VCaP (cell line): ENCODE measurements around the gene DZIP1L.
A peak's percentile ranks its signal among the peaks of the same experiment; 100 is the strongest.
"Not testable (repeated sequence)": the region's sequence is repeated elsewhere in the genome, so short reads cannot be mapped to it uniquely, and the experiment has no call there.

ENCODE experiments used
- H3K27ac ChIP-seq: fragments of 450-650 bp; 2 replicates; pipeline ENCODE4 v1.5.1; 2017
- CTCF ChIP-seq: fragments of 450-650 bp; conservative IDR thresholded peaks from 2 replicates; pipeline ENCODE4 v1.5.1; 2017; ENCODE audit warnings: mild to moderate bottlenecking, moderate library complexity

DZIP1L gene

DNA sequence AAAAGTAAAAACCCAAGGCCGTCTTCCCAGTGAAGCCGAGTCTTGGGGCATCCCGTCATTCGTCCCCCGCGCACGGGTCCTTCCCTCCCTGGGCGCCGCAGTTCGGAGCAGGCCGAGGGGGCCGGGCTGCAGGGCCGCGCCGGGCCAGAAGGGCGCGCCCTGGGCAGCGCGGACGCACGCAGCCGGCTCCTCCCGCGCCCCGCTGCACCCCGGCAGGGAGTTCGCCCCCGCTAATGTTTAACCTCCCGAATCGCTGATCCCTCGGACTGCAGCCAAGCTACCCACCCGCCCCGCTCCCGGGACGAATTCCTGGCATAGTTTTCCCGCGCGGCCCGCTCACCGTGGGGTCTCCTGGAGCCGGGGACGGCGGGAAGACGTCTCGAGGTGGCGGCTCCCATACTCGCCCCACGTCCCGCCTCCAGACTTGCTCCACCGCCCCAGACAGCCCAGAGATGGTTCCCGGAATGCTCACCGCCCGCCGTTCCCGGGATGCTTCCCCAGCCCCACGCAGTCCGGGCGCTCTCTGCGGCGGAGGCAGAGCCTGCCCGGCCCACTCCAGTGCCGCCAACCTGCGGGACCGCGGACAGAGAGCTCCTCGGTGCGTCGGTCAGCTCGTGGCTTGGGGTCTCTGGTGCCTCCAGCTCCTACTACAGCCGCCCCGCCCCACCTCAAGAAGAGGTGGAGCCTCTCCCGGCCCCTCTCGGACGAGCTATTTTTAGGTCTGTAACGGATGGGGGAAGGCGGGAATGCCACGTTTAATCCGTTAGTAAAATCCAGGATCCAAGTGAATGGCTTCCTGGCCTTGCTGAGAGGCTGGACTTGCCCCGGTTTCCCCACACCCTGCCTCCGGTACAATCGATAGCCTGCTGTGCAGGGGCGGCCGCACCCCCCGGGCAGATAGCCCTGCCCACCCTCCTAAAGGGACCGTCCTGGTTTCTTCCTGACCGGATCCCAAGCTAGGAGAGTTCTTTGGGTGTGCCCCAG, at the start of gene DZIP1L:
DZIP1L (minus strand) TSS at position 621 of the 984 bp plus-strand sequence. CDS start 11,637 bp downstream, outside the sequence.
- TF ChIP-seq CTCF = peak; percentile 73
- peak within 1 kb of the TSS; percentile 55 for H3K27ac ChIP-seq

GRCh38 chr3:138165061-138165460, 49.7 kb upstream of the DZIP1L start:
- no peak for TF ChIP-seq CTCF
- no peak overlapping the region for H3K27ac ChIP-seq

DNA sequence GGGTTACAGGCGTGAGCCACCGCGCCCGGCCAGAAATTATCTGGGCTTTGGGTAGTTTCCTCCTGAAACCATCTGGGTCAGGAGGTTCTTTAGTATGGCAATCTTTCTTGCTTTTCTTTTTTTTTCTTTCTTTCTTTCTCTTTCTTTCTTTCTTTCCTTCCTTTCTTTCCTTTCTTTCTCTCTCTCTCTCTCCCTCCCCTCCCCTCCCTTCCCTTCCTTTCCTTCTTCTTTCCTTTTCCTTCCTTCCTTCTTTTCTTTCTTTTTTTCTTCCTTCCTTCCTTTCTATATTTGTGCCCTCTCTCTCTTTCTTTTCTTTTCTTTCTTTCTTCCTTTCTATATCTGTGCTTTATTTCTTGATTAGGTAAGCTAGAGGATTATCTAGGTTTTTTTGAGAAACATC, 42.3 kb upstream of the DZIP1L start:
- TF ChIP-seq CTCF = no peak

DNA sequence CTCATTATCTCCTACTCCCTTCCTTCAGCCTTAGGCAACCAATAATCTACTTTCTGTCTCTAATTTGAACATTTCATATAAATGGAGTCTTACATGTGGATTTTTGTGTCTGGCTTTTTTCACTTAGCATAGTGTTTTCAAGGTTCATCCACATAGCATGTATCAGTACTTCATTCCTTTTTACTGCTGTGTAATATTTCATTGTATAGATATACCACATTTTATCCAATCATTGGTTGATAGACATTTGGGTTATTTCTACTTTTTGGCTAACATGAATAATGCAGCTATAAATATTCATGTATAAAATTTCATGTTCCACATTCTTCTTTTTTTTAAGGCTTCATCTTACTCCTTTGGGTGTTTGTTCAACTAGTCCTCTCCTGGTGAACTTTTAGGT, 39.1 kb upstream of the DZIP1L start:
- no peak for TF ChIP-seq CTCF
- H3K27ac ChIP-seq = no peak overlapping the region

More for the DNA sequence above, 42.3 kb upstream of the DZIP1L start:
- H3K27ac ChIP-seq = no peak overlapping the region

- H3K27ac ChIP-seq = no peak overlapping the region
- TF ChIP-seq CTCF = 0 out of 2 replicates have a peak, but pooled peaks have one; percentile 15
These were observed 33.1 kb upstream of the DZIP1L start for GRCh38 chr3:138148503-138148902.

- H3K27ac ChIP-seq = not testable (repeated sequence)
These were observed 26.8 kb upstream of the DZIP1L start for GRCh38 chr3:138142181-138142580.

DNA sequence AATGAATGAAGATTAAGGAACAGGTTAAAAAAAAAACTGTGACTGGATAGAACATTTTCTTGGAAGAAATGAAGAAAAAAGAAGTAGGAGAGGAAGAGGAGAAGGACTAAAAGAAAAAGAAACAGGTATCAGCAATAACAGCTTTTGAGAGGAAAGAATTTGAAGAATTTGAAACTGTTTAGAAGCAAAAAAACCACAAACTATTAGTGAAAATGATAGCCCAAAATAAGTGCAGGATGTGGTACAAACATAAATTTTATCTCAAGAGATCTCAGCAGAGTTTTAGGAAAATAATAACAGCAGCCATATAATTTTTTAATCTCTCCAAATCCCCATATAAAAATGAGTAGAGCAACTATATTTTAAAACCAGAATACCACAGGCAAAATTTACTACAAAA, 25.5 kb upstream of the DZIP1L start:
- TF ChIP-seq CTCF = no peak
- no peak overlapping the region for H3K27ac ChIP-seq

GRCh38 chr3:138139691-138140090, 24.3 kb upstream of the DZIP1L start:
- no peak for TF ChIP-seq CTCF
- H3K27ac ChIP-seq = no peak overlapping the region
